Measurements from ENCODE around the gene PGC. TPM values are rescaled to one million over a fixed set of nuclear protein-coding genes. Genes with fewer than 3 reads are reported as not detected.

PGC gene
- total and polyA plus RNA-seq, 2 donors (not counting 3 experiments of a cell fraction or from before 2014, with no cell fraction given): not detected

DNA sequence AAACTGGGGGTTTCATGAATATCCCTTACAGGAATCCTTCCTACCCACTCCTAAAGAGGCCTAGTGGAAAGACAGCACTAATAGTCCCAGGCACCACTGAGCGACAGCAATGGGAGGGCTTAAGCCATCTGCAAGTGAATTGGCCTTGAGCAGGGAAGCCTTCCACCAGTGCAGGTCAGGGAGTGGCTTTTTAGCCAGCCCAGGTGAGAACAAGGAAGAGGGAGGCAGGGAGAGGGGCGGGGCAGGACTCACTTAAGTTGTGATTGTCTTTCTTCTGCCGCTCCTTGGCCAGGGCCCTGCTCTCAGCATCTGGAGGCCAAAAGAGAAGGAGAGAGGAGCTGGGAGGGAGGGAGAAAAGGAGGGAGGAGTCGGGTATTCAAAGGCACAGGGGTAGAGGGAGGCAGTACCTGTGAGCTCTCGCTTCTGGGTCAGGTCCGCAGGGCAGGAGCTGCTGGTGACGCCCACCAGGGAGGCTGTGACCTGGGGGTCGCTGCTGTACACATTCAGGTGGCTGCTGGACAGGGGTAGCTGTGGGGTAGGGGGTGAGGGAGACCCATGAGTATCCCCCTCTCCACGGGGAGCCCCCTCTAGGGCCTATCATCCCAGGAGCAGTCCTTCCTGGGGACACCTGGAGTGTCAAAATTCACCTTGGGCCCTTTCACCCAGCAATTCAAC, 59.6 kb downstream of the PGC start:
- H3K4me3 ChIP-seq (replicated peaks in 1 of 3; ENCODE audit: insufficient read depth in 1 of 3, low read depth in 1 of 3, low read length in 3 of 3): no peak overlapping the region
- no peaks in the 10 kb centered on the region for H3K9me1 ChIP-seq (replicated peaks; ENCODE audit: control insufficient read depth, extremely low read depth, insufficient read depth, low read length)
- dilution Hi-C loops (cut with MboI; ENCODE audit: extremely low pct_ligation_motif_present, low sequenced_read_pairs): no loop called here
- intact Hi-C loops (cut with micrococcal nuclease): no loop called here
- peaks cover 6% of the 10 kb centered on the region for H3K4me1 ChIP-seq (ENCODE audit: control insufficient read depth, extremely low read depth, insufficient read depth, low read length)
- no peak overlapping the region for H2AFZ ChIP-seq (ENCODE audit: low read depth, low read length)
- H3K9me3 ChIP-seq (replicated peaks; ENCODE audit: control insufficient read depth, insufficient read depth, low read length): no peaks in the 10 kb centered on the region
- no TSS peak for BruUV-seq (replicated peaks)
- FAIRE-seq (no peak), DNase-seq (ENCODE audit: low read depth, low spot score) (no peak)
- no peaks in the 10 kb centered on the region for H4K20me1 ChIP-seq (replicated peaks; ENCODE audit: control insufficient read depth, extremely low read depth, insufficient read depth, low read length)
- TF ChIP-seq GATA2 (IDR thresholded peaks at IDR 0.05; ENCODE audit: insufficient read depth, insufficient read length, low read depth, low read length): no peak
- TF ChIP-seq, protein P1, sequence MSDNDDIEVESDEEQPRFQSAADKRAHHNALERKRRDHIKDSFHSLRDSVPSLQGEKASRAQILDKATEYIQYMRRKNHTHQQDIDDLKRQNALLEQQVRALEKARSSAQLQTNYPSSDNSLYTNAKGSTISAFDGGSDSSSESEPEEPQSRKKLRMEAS (IDR thresholded peaks at IDR 0.05; ENCODE audit: insufficient read depth, insufficient read length): no peak
- no peak for TF ChIP-seq FOS (IDR thresholded peaks at IDR 0.05; ENCODE audit: borderline replicate concordance, insufficient read depth, low read length)
- no peak for TF ChIP-seq JUN (IDR thresholded peaks at IDR 0.05; ENCODE audit: borderline replicate concordance, insufficient read depth, insufficient read length, low read depth)
- TF ChIP-seq, protein P2, sequence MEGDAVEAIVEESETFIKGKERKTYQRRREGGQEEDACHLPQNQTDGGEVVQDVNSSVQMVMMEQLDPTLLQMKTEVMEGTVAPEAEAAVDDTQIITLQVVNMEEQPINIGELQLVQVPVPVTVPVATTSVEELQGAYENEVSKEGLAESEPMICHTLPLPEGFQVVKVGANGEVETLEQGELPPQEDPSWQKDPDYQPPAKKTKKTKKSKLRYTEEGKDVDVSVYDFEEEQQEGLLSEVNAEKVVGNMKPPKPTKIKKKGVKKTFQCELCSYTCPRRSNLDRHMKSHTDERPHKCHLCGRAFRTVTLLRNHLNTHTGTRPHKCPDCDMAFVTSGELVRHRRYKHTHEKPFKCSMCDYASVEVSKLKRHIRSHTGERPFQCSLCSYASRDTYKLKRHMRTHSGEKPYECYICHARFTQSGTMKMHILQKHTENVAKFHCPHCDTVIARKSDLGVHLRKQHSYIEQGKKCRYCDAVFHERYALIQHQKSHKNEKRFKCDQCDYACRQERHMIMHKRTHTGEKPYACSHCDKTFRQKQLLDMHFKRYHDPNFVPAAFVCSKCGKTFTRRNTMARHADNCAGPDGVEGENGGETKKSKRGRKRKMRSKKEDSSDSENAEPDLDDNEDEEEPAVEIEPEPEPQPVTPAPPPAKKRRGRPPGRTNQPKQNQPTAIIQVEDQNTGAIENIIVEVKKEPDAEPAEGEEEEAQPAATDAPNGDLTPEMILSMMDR (IDR thresholded peaks at IDR 0.05; ENCODE audit: extremely low read depth in 1 of 2, insufficient read depth in 1 of 2, low read depth in 1 of 2, low read length in 2 of 2): no peak
- no peak for TF ChIP-seq POLR2AphosphoS5 (IDR thresholded peaks at IDR 0.05; ENCODE audit: insufficient read depth, low read depth, low read length)
- TF ChIP-seq MYC (IDR thresholded peaks at IDR 0.05; ENCODE audit: low read depth, low read length): no peak
- no peak for TF ChIP-seq EZH2 (IDR thresholded peaks at IDR 0.05; ENCODE audit: borderline replicate concordance, low read depth, low read length, severe bottlenecking)
- no peak for TF ChIP-seq POLR2A (IDR thresholded peaks at IDR 0.05; ENCODE audit: low read depth, low read length)
- H3K36me3 ChIP-seq (ENCODE audit: control insufficient read depth in 2 of 2, extremely low read depth in 1 of 2, insufficient read depth in 2 of 2, low read length in 2 of 2): no peaks in the 10 kb centered on the region
- H3K27ac ChIP-seq (ENCODE audit: insufficient read depth, low read depth, low read length): no peak overlapping the region
- H3K27me3 ChIP-seq (ENCODE audit: control insufficient read depth in 2 of 2, insufficient read depth in 2 of 2, low read length in 2 of 2): no peaks in the 10 kb centered on the region
- ChIA-PET POLR2A (no interaction called here), CTCF (interaction anchor here (0.7 to 2.7 kb wide), 5 partner anchors 11 to 106 kb away, joined by 3 to 16 read pairs (median 3); no protein-coding TSS in a partner anchor)
- no peaks in the 10 kb centered on the region for H3K79me2 ChIP-seq (ENCODE audit: control insufficient read depth, insufficient read depth, low read length)
- no peak overlapping the region for H3K9ac ChIP-seq (replicated peaks; ENCODE audit: extremely low read depth, insufficient read depth, low read length)
- no peak overlapping the region for H3K4me2 ChIP-seq (ENCODE audit: insufficient read depth, low read length)

Small RNA genes within 50 kb of the gene (small RNA-seq; reads per million reads assigned to genes)
- gene AL365205.2 (ENCODE audit: insufficient read depth, insufficient read length, low read depth, low replicate concordance): not detected
- not detected for gene AL365205.3 (ENCODE audit: insufficient read depth, insufficient read length, low read depth, low replicate concordance)

Other genes starting within 250 kb of the PGC start
- 23.9 and 24.4 TPM in 2 replicates for gene FOXP4, start 201.0 kb downstream of the PGC start, total RNA-seq
- gene FOXP4, start 201.0 kb downstream of the PGC start, polyA plus RNA-seq: 5.6 and 6.1 TPM in 2 replicates
- gene MDFI, start 108.9 kb downstream of the PGC start, total RNA-seq: 32.4 and 45.8 TPM in 2 replicates
- 74.1 and 81.6 TPM in 2 replicates for gene MDFI, start 108.9 kb downstream of the PGC start, polyA plus RNA-seq
- gene TFEB, start 11.8 kb downstream of the PGC start, total RNA-seq: 4.9 and 5.5 TPM in 2 replicates
- 6.6 and 8.4 TPM in 2 replicates for gene TFEB, start 11.8 kb downstream of the PGC start, polyA plus RNA-seq
- gene FRS3, start 32.5 kb upstream of the PGC start, total RNA-seq: 4.4 and 5.3 TPM in 2 replicates
- 5.2 and 5.7 TPM in 2 replicates for gene FRS3, start 32.5 kb upstream of the PGC start, polyA plus RNA-seq
- 2.2 and 3.3 TPM in 2 replicates for gene PRICKLE4, start 33.4 kb upstream of the PGC start, total RNA-seq
- gene PRICKLE4, start 33.4 kb upstream of the PGC start, polyA plus RNA-seq: 1.0 and 1.5 TPM in 2 replicates
- gene TOMM6, start 40.3 kb upstream of the PGC start, total RNA-seq: 220 and 233 TPM in 2 replicates
- 435 and 527 TPM in 2 replicates for gene TOMM6, start 40.3 kb upstream of the PGC start, polyA plus RNA-seq
- gene USP49, start 148.0 kb upstream of the PGC start, total RNA-seq: 4.1 and 4.5 TPM in 2 replicates
- 2.1 and 2.4 TPM in 2 replicates for gene USP49, start 148.0 kb upstream of the PGC start, polyA plus RNA-seq
- gene MED20, start 173.7 kb upstream of the PGC start, total RNA-seq: 25.5 and 30.4 TPM in 2 replicates
- 34.8 and 37.8 TPM in 2 replicates for gene MED20, start 173.7 kb upstream of the PGC start, polyA plus RNA-seq
- gene BYSL, start 174.1 kb upstream of the PGC start, total RNA-seq: 41.8 and 45.7 TPM in 2 replicates
- gene BYSL, start 174.1 kb upstream of the PGC start, polyA plus RNA-seq: 32.9 and 33.1 TPM in 2 replicates
- 87.5 and 96.7 TPM in 2 replicates for gene CCND3, start 194.4 kb upstream of the PGC start, total RNA-seq
- gene CCND3, start 194.4 kb upstream of the PGC start, polyA plus RNA-seq: 97.0 and 98.7 TPM in 2 replicates

All from endothelial cell of umbilical vein (primary cell).